Nasal cavity respiratory epithelium epithelial cell of viscerocranial mucosa (primary cell): ENCODE results near the gene IQCN. TPM values are rescaled to one million over a fixed set of nuclear protein-coding genes. Genes with fewer than 3 reads are reported as not detected.

Experiments
- total RNA-seq: library from RNA; depleted of rRNA; stranded (reverse); fragments of >200 nt; gene quantifications from 2 replicates; pipeline ENCODE4 v1.2.3, GENCODE V29; 2014

The IQCN gene
- total RNA-seq = 0.36 TPM in 1 of 2 replicates, not detected in the other

GRCh38 chr19:18274219-18274780 is at the start of gene IQCN:
Gene IQCN (minus strand): TSS chr19:18274452. CDS start chr19:18269478, 4,974 bp downstream.

GRCh38 chr19:18322759-18323460 is 48.7 kb upstream of the IQCN start, which contains the start of gene LSM4:
Gene LSM4 (minus strand): TSS chr19:18323076. CDS start chr19:18323020, 56 bp downstream.

GRCh38 chr19:18281082-18282020 is 7.1 kb upstream of the IQCN start, which contains the start of gene JUND:
Gene JUND (minus strand): TSS chr19:18281622. CDS start chr19:18281484, 138 bp downstream.

GRCh38 chr19:18225702-18226468 is 48.4 kb downstream of the IQCN start, which contains the start of gene PDE4C:
Gene PDE4C (minus strand): TSS chr19:18226438. CDS start chr19:18226415, 23 bp downstream.

Other genes with a start within 250 kb of the IQCN start
- gene IL12RB1, start 187.5 kb downstream of the IQCN start, total RNA-seq = under 0.01 TPM in 1 of 2 replicates, not detected in the other
- 1.7 and 5.1 TPM in 2 replicates for gene MAST3, start 176.7 kb downstream of the IQCN start, total RNA-seq
- 8.2 and 46.5 TPM in 2 replicates for gene PIK3R2, start 121.3 kb downstream of the IQCN start, total RNA-seq
- gene IFI30, start 100.6 kb downstream of the IQCN start, total RNA-seq = 28.7 and 36.9 TPM in 2 replicates
- gene MPV17L2, start 81.2 kb downstream of the IQCN start, total RNA-seq = 8.8 and 21.9 TPM in 2 replicates
- gene RAB3A, start 70.4 kb downstream of the IQCN start, total RNA-seq = under 0.01 and 1.4 TPM in 2 replicates
- gene PDE4C, start 48.0 kb downstream of the IQCN start, total RNA-seq = under 0.01 and 0.14 TPM in 2 replicates
- 129 and 153 TPM in 2 replicates for gene JUND, start 7.2 kb upstream of the IQCN start, total RNA-seq
- gene LSM4, start 48.6 kb upstream of the IQCN start, total RNA-seq = 114 and 182 TPM in 2 replicates
- gene PGPEP1, start 66.1 kb upstream of the IQCN start, total RNA-seq = 15.3 and 17.4 TPM in 2 replicates
- 172 and 183 TPM in 2 replicates for gene GDF15, start 111.7 kb upstream of the IQCN start, total RNA-seq
- gene LRRC25, start 123.2 kb upstream of the IQCN start, total RNA-seq = 0.07 TPM in 1 of 2 replicates, not detected in the other
- gene SSBP4, start 144.9 kb upstream of the IQCN start, total RNA-seq = 13.7 and 17.4 TPM in 2 replicates
- 18.8 and 40.4 TPM in 2 replicates for gene ISYNA1, start 163.7 kb upstream of the IQCN start, total RNA-seq
- 13.7 and 17.2 TPM in 2 replicates for gene ELL, start 247.6 kb upstream of the IQCN start, total RNA-seq